NCI-H82 treated with DMSO at 0.1 percent for 48 hours (cell line): Measurements from ENCODE around the gene TBCD.

Experiments used
- DNase-seq: peaks from one replicate; lab custom pipeline; 2025; ENCODE audit not compliant: unreplicated experiment; lab: John Stamatoyannopoulos, UW

TBCD gene

GRCh38 chr17:82935966-82936767, 184.3 kb downstream of the TBCD start:
- no peak for DNase-seq

DNA sequence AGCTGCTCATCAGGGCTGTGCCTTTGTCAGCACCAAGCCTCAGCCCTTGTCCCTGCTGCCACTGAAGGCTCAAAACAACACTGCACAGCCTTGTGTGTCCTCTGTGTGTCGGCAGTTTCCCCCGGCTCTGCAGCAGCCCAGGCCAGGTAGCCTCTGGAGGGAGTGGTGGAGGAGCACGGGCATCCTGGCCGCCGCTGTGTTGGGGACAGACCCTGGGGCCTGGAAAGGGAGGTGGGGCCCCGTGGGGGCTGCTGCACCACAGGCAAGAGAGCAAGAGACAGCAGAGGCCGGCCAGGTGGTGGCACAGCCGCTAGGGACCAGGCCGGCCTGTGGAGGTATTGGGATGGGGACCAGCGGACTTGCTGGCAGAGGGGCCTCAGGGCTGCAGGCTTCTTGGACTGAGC, 184.9 kb downstream of the TBCD start:
- no peak for DNase-seq

GRCh38 chr17:82937411-82938371, 185.8 kb downstream of the TBCD start:
- no peak for DNase-seq

GRCh38 chr17:82938486-82938872, 186.6 kb downstream of the TBCD start:
- DNase-seq: no peak

- no peak for DNase-seq
Measured at GRCh38 chr17:82938873-82939620, 187.2 kb downstream of the TBCD start.

DNA sequence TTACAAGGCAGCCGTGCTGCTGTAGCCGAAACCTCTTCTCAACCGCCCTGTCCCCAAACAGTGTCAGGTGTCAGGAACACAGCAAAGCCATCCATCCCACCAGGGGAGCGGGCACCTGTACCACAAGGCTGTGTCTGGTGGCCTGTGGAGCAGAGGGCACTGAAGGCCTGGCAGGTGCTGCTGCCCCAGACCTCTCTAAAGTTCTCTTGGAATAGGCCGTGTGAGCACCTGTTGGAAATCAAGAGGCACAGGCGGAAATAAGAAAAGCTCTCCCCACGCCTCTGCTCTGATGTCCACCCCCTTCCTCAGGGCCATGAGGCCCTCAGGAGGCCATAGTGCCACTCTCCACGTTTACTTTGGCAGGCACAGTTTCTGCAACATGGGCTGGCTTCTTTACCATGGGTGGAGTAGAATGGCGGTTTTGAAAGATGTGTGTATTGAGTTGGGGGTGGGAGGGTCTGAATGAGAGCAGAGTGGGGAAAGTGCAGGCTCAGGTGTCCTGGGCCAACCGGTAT, 187.8 kb downstream of the TBCD start:
- DNase-seq: no peak

- DNase-seq: no peak
Measured at GRCh38 chr17:82940226-82941020, 188.6 kb downstream of the TBCD start.

- DNase-seq: no peak
Measured at GRCh38 chr17:82941021-82942001, 189.4 kb downstream of the TBCD start.

DNA sequence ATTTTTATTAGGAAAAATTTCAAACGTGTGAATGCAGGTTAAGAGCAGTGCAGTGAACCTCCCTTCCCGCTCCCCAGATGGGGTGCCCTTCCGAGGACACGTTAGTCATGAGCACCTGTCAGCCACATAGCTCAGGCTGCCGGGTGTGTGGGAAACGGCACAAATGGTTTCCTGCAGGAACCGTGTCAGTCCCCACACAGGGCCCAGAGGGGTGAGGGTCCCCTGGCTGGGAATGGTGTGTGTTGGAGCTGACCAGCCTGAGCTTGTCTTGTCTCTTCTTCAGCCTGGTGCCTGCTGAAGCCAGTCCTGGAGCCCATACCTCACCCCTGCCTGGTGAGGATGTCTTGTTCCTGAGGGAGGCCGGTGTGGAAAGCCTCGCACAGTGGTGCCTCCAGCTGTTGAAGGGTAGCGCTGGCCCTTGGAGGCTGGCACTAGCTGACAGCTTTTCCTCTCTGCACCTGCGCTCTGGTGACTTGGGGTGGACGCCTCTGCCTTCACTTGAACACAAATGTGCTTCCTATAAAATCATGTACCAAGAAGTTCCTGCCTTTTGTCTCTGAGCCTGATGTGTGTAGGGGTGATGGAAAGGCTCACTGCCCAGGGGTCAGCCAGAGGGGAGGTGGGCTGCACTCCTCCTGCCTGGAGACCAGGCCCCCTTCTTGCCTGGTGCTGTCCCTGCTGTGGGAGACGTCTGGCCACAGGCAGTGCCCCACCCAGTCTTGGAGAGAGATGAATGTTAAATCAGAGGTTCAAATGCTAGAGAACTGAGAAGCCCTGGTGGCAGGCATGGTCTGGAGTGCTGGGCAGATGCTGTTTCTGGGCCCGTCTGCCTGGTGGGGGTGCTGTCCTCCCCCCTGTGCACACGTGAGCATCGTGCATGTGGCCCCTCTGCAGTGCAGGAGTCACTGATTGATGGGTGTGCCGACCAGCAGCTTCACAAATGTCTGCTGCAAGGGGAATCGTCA, 190.6 kb downstream of the TBCD start:
- DNase-seq: no peak

GRCh38 chr17:82943339-82943738, 191.5 kb downstream of the TBCD start:
- no peak for DNase-seq

GRCh38 chr17:82943751-82944150, 191.9 kb downstream of the TBCD start:
- no peak for DNase-seq

- no peak for DNase-seq
Measured at GRCh38 chr17:82944990-82945389, 193.1 kb downstream of the TBCD start.

GRCh38 chr17:82946081-82946480, 194.2 kb downstream of the TBCD start:
- DNase-seq: no peak

GRCh38 chr17:82947051-82947991, 195.5 kb downstream of the TBCD start:
- DNase-seq: no peak

DNA sequence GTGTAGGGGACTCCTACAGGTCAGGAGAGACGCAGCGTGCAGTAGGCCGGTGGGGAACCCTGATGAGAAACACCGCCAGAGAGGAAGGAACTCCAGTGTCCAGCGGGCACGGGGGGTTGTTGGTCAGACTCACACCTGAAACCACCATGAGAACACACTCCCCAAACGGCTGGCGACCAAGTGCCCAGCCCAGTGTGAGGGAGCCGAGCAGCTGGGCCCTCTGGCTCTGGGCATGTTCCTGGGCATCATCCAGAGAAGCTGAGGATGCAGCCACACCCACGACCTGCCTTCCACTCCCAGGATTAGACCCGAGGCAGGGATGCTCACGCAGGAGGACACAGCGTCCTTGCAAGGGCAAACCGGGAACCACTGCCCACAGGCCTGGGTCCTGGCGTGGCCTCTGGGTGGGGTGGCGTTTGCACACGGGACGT, 196.2 kb downstream of the TBCD start:
- no peak for DNase-seq

GRCh38 chr17:82948957-82949356, 197.1 kb downstream of the TBCD start:
- no peak for DNase-seq

- DNase-seq: no peak
Measured at GRCh38 chr17:82949361-82949760, 197.5 kb downstream of the TBCD start.
